Measurements from ENCODE around the gene CDH24.
A peak's percentile ranks its signal among the peaks of the same experiment; 100 is the strongest.

CDH24 gene

DNA sequence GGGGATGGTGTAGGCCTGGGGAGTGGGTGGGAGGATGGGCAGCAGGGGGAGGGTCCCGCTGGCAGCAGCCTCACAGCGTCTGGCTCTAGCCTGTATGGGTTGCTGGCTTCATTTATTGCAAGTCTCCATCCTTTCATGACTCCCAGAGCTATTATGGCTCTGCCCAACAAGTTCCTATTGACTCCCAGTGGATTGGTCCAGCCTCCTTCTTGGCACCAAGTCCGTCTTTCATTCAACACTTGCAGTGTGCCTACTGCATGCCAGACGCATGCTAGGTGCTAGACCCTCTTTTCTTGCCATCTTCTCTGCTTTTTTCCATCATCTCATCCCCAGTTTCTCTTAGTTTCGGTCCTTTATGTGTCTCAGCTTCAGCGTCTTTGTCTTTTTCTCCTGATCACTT lies 14.2 kb downstream of the CDH24 start:
- no peak for DNase-seq

DNA sequence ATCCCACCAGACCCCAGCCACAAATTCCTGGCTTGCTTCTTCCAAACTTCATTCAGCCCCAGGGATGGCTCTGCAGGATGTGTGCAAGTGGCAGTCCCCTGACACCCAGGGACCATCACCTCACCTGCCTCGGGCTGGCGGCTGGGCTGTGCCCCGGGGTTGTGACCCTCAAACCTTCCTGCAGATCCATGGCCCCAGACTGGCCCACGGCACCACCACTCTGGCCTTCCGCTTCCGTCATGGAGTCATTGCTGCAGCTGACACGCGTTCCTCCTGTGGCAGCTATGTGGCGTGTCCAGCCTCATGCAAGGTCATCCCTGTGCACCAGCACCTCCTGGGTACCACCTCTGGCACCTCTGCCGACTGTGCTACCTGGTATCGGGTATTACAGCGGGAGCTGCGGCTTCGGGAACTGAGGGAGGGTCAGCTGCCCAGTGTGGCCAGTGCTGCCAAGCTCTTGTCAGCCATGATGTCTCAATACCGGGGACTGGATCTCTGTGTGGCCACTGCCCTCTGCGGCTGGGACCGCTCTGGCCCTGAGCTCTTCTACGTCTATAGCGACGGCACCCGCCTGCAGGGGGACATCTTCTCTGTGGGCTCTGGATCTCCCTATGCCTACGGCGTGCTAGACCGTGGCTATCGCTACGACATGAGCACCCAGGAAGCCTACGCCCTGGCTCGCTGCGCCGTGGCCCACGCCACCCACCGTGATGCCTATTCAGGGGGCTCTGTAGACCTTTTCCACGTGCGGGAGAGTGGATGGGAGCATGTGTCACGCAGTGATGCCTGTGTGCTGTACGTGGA lies 15.0 kb downstream of the CDH24 start, which contains the start of gene PSMB11:
Gene PSMB11 (plus strand): TSS at position 51 of the 804 bp plus-strand sequence. CDS start 14 bp downstream, at position 65.
- DNase-seq = no peak

DNA sequence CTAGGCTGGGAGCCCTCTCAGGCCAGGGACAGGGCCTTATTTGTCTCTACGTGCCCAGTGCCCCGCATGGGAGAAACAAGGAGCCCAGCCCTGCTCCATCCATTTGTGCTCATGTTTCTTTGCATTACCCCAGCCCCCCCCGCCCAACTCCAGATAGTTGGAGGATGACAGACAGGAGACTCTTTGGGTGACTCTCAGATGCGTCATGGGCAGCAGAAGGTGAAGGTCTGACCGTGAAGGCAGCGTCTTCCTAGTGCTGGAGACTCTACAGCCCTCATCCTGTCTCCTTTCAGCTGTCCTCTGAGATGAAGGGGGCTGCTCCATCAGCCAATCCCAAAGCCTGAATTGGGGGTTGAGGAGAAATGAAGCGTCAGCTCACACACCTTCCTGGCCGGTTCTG lies 15.6 kb downstream of the CDH24 start:
- DNase-seq = no peak

DNA sequence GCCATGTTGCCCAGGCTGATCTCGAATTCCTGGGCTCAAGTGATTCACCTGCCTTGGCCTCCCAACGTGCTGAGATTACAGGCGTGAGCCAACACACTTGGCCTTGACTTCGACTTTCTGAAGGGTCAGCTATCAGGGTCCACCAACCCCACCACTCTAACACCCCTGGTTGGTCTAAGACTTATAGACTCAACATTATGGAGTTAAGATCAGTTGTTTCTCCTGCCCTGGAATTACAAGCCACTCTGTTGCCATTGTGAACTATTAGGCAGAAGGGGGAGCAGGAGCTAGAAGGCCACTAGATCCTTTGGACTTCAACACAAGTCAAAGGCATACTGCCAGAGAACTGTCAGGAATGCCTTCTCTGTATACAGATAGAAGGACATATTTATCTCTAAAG lies 17.2 kb downstream of the CDH24 start:
- no peak for DNase-seq

DNA sequence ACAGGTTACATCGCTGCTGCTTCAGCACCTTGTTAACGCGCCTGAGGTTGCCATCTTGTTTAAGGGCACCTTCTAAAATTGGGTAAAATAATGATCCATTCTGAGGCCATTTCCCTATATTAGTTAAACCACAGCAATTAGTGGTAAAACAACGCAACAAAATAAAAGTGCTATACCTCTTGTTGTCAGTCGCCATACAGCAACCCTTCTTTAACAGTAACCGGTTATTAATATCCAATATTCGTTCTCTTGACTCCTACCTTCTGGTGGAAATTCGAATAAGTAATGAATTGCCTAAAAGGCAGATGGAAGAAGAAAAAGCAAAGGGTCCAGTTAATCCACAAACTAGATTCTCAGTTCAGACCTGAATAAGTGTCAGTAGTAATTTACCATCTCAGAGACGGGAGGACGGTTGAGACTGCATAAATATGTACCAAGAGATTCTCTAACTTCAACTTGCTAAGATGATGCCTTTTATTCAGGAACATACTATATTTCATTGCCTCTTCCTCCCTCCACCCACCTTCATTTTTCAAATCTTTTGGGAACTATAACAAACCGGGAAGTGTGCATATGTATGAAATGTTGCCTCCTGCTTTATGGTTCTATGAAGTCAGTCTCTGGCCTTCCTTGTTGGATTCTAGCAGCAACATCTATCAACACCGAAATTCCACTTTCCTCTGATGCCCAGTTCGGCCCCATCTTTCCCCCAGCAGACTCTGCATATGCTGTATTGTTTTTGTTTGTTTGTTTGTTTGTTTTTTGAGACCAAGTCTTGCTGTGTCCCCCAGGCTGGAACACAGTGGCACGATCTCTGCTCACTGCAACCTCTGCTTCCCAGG lies 21.8 kb downstream of the CDH24 start:
- DNase-seq = no peak

DNA sequence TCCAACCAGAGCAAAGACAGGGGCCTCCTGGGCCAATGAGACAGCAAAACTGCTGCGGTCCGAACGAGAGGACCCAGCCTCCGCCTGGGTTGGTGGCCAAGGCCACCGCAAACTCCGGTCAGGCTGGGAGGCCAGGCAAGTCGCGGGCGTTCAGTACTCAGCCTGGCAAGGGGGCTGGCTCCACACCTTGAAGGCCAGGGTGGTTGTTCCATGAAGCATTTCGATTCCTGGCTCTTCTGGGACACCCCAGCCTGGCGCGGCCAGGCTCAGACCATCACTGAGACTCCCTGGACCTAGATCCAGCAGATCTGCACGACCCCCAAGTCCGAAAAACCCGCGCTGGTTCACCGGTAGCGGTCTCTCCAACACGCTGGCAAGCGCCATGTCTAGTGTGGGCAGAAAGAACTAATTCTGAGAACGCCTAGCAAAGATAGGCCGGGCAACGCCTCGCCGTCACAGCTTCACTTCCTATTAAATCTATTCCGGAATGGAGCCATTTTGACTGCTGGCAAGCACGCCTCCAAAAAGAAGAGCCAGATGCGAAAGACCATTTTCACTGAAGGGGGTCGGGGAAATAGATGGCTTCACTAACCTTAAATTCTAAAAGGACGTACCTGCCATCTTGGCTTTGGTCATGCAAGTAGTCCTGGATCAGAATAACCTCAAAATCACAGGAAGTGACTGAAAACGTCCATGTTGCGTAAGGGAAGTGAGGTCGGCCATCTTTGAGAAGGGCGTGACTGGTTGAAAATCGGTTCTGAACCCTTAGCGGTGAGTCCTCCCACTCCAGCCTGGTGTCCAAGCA lies 22.6 kb downstream of the CDH24 start, which contains the start of gene PSMB5:
Gene PSMB5 (minus strand): TSS at position 403 of the 805 bp plus-strand sequence. CDS start 19 bp downstream, at position 384.
- DNase-seq = peak; percentile 85 to 90

DNA sequence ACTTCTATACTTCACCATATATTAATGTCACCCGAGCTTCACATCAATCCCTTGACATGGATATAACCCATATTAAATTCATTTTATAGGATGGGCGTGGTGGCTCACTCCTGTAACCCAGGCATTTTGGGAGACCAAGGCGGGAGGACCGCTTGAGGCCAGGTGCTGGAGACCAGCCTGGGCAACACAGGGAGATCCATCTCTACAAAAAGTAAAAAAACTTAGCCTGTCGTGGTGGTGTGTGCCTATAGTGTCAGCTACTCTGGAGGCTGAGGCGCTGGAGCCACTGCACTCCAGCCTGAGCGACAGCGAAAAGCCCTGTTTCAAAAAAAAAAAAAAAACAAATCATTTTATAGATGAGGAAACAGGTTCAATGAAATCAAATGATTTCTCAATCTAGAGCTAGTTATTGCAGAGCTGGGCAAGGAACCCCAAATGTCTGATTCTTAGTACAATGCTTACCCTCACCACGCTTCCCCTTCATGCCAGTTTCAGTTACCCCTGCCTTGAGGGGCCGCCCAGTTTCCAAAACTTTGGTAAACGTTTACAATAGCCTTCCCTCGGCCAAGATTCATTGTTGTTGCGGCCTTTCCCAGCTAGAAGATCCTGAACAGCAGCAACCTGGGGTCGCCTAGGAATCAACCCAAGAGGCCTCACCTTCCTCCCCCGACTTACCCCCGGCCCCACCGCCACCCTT lies 23.4 kb downstream of the CDH24 start:
- DNase-seq = no peak

DNA sequence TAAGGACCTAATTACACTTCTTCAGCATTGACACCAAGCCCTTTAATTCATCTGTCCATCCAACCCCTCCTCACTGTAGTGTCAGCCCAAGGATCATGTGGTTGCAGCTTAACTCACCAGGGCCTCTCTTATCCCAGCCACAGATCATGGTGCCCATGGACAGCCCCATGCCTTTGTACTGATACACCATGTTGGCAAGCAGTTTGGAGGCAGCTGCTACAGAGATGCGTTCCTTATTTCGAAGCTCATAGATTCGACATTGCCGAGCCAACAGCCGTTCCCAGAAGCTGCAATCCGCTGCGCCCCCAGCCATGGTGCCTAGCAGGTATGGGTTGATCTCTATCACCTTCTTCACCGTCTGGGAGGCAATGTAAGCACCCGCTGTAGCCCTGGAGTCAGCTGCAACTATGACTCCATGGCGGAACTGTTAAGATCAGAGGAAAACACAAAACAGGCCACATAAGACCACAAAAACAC lies 24.0 kb downstream of the CDH24 start:
- no peak for DNase-seq

DNA sequence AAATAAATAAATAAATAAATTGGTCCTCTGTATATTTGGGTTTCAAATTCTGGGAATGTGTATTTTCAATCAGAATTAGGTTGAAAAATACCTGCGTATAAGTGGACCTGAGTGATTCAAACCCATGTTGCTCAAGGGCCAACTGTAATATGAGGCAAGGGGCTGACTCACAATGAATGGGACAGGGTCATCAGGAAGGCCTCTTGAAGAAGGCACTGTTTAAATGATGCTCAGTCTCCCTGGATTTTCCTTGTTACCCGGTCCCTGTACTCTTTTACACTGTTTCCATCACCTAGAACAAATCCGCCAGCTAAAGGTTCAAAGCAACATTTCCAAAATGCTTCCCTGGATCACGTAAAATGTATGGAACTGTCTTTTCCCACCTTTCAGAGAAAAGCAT lies 26.4 kb downstream of the CDH24 start:
- no peak for DNase-seq

DNA sequence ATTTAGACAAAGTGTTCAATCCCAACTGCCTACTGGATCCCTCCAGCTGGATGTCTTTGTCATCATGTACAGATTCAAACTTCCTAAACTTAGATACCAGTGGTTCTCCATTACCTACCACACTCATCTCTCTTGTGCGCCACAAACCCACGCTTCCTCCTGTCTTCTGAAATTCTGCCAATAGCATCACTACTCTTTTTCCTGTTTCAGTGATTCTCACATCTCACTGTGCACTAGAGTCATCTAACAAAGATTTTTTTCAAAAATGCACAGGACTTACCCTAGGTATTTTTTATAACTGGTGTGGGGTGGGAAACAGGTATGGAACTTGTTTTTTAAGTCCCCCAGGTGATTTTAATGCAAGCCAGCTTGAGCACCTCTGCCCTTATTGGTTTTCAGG lies 28.5 kb downstream of the CDH24 start:
- DNase-seq = peak in 1 of 2 experiments; percentile 25

DNA sequence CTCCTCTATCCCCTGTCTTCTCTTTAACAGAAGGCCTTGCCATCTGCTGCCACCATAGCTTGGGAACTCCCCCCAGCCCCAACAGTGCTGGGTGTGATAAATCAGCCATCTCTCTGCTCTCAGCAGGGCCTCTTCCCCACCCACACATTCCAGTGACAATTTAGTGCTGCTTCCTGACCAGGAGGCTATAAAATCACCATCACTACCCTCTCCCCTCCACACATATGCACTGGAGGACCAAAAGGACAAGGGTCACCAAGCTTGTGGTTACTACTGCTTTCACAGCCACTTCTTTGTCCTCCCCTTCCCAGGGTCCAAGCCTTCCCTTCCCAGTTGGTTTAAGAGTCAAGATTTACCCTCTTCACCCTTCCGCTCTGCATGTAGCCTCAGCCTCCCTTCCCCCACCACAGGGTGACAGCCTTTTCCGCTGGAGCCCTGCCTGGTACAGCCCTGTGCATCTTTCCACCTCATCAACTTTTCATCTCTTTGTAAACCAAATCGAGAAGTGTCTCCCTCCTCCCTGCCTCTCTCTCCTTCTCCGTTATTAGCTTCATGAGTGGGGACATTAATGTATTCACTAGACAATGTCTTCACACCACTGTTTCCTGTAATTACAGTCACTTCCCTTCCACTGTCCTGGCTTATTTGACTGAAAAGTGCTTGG lies 32.0 kb downstream of the CDH24 start:
- peak in 1 of 2 experiments; percentile 28 for DNase-seq

DNA sequence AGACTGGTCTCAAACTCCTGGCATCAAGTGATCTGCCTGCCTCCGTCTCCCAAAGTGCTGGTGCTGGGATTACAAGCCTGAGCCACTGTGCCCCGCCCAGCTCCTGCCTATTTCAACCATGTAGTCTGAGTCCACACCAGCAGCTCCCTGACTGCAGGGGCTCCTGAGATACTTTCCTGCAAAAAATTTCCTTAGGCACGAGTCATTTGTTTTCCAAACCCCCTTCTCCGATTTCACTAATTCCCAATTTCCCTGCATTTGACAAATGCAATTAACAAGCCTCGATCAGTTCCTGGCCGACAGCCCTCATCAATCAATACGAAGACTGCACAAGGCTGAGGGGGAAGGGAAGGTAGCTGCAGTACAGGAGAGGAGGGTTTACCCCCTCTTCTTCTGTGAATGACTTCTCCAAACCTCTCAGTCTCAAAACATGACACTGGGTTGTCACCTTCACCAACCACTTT lies 32.7 kb downstream of the CDH24 start:
- DNase-seq = no peak

DNA sequence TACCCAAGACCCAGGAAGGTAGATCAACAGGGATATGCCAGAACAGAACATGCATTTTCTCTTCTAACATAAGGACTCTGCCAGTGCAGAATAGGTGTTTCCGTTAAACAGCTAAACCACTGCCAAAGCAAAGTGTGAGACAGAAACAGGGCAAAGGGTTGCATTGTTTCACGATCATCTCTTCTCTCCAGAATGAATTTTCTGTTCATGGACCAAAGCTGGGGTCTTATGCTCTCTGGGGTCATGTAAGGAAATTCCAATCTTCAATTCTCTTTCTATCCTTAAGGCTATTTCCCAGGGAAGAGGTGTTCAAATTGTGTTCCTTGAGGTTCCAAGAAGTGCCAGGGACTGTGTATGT lies 33.5 kb downstream of the CDH24 start:
- no peak for DNase-seq

DNA sequence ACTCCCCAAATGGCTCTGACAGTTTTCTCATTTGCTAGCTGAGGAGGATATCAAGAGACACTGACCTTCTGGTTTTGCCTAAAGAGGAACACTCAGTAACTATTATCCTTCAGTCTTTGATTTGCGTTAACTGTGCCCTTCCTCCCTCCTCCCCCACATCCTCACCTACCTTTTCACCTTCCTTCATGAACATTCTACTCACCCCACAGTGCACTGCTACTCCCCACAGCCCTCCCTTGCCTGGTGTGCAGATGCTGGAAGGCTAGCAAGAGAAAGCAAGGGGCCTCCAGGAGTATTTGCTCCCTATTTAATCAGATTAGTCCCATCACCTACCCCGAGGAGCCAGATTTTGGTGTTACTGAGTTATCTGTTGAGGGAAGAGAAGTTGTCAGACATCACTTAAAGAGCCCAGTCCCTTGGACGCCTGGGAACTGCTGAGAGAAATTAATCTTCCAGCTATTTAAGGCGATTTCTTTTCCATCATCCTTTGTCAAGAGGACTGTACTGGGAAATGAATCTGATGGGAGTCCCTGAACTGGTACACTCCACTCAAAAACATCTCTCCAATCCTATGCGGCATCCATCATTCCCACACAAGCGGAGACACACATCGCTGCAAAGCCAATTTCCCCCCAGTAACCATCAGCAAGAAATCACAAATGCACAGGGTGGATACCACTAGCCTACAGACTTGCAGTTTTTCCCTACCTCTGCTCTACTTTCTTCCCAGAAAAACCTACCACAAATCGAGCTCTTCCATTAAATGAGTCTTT lies 34.1 kb downstream of the CDH24 start:
- DNase-seq = no peak

DNA sequence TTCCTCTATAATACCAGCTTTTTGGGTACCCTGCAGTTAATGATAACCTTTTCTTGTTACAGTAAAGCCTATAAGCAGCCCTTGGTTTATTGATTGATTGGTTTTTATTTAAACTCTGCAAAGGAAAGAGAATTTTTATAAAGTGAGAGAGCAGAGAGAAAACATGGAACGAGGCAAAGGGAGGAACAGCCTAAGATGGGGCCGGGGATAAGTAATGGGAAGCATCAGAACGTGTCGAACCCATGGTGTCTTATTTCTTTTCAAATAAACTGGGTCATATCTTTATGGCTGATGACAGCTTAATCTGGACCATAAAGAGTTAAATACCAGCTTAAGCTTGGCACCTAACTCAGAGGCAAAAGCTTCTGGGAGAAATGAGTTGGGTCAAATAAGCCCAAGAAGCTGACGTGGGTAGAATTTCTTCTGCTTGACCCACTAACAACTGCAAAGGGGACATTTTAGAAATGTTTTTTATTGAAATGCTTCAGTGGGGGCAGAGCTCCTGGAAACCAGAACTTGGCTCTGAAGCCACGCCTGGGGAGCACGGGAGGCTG lies 35.4 kb downstream of the CDH24 start:
- DNase-seq = no peak

DNA sequence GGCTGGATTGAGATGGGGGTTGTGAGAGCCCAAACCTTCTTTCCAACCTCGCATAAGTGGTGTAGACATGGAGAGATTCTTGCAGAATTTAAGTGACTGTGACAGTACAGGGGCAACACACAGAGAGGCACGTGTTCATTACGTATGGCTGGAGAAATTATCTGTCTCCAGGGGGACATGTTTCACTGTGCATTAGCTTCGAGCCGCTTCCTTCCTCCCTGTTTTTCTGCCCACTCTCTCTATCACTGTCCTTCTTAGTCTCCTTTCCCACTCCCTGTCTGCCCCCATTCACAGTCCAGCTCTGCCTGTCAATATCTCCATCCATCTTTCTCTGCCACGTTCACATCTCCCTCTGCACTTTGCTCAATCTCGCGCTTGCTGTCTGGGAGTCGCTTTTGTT lies 35.9 kb downstream of the CDH24 start:
- no peak for DNase-seq

DNA sequence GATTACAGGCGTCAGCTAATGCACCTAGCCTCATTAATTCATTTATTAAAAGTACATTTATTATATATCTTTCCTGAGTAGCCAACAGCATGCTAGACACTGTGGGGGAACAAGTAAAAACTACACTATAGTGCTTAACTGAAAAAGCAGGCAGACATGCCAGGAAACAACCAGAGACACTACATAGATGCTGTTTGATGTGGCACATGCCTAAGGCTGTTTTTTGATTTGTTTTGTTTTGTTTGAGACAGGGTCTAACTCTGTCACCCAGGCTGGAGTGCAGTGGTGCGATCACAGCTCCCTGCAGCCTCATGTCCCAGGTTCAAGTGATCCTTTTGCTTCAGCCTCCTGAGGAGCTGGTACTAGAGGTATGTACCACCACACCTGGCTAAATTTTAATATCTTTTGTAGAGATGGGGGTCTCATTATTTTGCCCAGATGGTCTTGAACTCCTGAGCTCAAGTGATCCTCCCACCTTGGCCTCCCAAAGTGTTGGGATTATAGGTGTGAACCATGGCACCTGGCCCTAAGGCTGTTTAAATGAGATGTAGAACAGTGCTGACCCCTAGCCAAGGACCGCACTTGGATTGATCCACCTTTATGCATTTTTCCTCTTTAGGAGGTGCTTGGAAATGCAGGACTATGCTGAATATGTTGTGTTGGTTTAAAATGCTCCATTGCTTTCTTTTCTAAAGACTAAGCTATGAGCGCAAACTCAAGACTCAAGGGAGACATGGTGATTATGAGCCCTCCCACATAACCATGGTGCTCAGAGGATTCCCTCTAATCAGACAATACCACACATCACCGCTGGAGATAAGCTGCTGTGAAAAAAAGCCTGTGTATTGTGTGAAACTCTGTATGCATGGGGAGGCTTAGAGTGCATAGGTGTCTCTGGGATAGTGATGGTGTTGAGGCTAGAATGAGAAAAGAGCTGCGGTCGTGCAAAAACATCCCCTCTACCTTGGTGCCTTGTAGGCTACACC lies 36.9 kb downstream of the CDH24 start:
- no peak for DNase-seq

DNA sequence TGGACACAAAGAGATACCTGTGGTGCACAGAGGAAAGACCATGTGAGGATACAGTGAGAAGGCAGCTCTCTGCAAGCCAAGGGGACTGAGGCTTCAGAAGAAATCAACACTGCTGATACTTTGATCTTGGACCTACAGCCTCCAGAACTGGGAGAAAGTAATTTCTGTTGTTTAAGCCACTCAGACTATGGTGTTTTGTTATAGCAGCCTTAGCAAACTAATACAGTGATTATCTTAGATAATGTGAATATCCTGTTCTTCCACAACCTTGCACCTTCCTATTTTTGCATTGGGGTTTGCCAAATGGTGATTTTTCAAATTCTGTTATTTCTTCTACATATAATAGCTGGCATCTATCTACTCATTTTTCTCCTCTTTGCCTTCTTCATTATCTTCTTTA lies 39.2 kb downstream of the CDH24 start:
- no peak for DNase-seq

DNA sequence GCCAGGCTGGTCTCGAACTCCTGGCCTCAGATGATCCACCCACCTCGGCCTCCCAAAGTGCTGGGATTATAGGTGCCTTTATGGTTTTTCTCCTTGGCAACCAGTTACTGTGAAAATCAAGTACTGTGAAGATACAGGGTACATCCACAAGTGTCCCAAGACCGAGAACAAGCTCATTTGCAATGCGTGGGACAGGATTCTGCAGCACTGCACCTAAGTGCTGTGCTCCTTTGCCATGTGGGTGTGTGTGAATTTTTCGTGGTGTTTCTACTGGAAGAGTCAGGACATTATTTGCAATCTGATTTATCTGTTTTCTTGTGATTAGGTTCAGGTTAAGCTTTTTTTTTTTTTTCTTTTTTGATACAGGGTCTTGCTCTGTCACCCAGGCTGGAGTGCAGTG lies 40.2 kb downstream of the CDH24 start:
- no peak for DNase-seq
